Measurements from ENCODE around the gene CAPZB.

CAPZB gene

GRCh38 chr1:19392221-19392620 is 93.1 kb downstream of the CAPZB start:
- Histone ChIP-seq H3K9ac (ENCODE audit: low read depth, low read length) (peak overlapping the region; percentile 64), H3K36me3 (ENCODE audit: insufficient read depth, low read length) (peaks cover 7% of the 10 kb centered on the region; the same call in 1 of the 2 replicates), H3K4me3 (ENCODE audit: low read depth in 1 of 2, low read length in 2 of 2) (peak overlapping the region in 1 of 2 experiments; percentile 55; a peak in 3 of 4 replicates), H3K4me1 (ENCODE audit: insufficient read depth, low read length) (peaks cover 43% of the 10 kb centered on the region), H2AFZ (ENCODE audit: low read depth, low read length) (no peak overlapping the region), H3K79me2 (ENCODE audit: insufficient read depth, low read length) (peaks cover 83% of the 10 kb centered on the region), H3K27me3 (ENCODE audit: insufficient read depth, low read length, poor library complexity) (no peaks in the 10 kb centered on the region), H4K20me1 (ENCODE audit: insufficient read depth, low read length) (peaks cover 82% of the 10 kb centered on the region), H3K27ac (ENCODE audit: low read length) (peak overlapping the region; percentile 94), H3K4me2 (ENCODE audit: insufficient read depth, low read length) (peak overlapping the region; percentile 91), H3K9me3 (ENCODE audit: insufficient read depth, low read length, severe bottlenecking) (no peaks in the 10 kb centered on the region)
- DNase-seq (peak; percentile 26), ATAC-seq (ENCODE audit: insufficient read depth, low read depth) (no peak)
- TF ChIP-seq CTCF (IDR thresholded peaks at IDR 0.05; ENCODE audit: borderline replicate concordance, extremely low read depth, low read length, poor library complexity, severe bottlenecking), result no peak
- no peak for TF ChIP-seq EZH2 (IDR thresholded peaks at IDR 0.05; ENCODE audit: borderline replicate concordance, low read depth, low read length, severe bottlenecking)

DNA sequence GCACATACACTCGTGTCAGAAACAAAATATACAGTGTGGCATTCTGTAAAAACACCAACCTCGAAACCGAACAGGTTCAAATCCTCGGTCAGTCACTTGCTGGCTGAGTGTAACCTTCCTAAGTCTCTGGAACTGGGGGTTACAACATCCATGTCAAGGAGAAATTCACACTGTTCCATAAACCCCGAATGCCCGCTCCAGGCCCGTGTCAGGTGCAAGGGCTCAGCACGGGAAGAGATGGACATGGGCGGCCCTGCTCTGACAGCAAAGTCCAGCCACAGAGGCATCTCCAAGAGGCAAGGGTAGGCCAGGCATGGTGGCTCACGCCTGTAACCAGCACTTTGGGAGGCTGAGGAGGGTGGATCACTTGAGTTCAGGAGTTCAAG is 93.8 kb downstream of the CAPZB start:
- Histone ChIP-seq H4K20me1 (ENCODE audit: insufficient read depth, low read length) (peaks cover 84% of the 10 kb centered on the region), H3K9ac (ENCODE audit: low read depth, low read length) (peak overlapping the region; percentile 64), H3K4me1 (ENCODE audit: insufficient read depth, low read length) (peaks cover 43% of the 10 kb centered on the region), H3K36me3 (ENCODE audit: insufficient read depth, low read length) (peaks cover 7% of the 10 kb centered on the region; the same call in 1 of the 2 replicates), H3K27ac (ENCODE audit: low read length) (peak overlapping the region; percentile 94), H3K27me3 (ENCODE audit: insufficient read depth, low read length, poor library complexity) (no peaks in the 10 kb centered on the region), H3K9me3 (ENCODE audit: insufficient read depth, low read length, severe bottlenecking) (no peaks in the 10 kb centered on the region), H3K4me2 (ENCODE audit: insufficient read depth, low read length) (peak overlapping the region; percentile 91), H3K79me2 (ENCODE audit: insufficient read depth, low read length) (peaks cover 86% of the 10 kb centered on the region), H2AFZ (ENCODE audit: low read depth, low read length) (peak overlapping the region; percentile 67), H3K4me3 (ENCODE audit: low read depth in 1 of 2, low read length in 2 of 2) (peak overlapping the region; percentile 11 to 55; a peak in 3 of 4 replicates)
- no peak for TF ChIP-seq EZH2 (IDR thresholded peaks at IDR 0.05; ENCODE audit: borderline replicate concordance, low read depth, low read length, severe bottlenecking)
- TF ChIP-seq CTCF (IDR thresholded peaks at IDR 0.05; ENCODE audit: borderline replicate concordance, extremely low read depth, low read length, poor library complexity, severe bottlenecking), result no peak
- DNase-seq (peak; percentile 9), ATAC-seq (ENCODE audit: insufficient read depth, low read depth) (peak; percentile 11; the same call in 1 of the 3 replicates)

DNA sequence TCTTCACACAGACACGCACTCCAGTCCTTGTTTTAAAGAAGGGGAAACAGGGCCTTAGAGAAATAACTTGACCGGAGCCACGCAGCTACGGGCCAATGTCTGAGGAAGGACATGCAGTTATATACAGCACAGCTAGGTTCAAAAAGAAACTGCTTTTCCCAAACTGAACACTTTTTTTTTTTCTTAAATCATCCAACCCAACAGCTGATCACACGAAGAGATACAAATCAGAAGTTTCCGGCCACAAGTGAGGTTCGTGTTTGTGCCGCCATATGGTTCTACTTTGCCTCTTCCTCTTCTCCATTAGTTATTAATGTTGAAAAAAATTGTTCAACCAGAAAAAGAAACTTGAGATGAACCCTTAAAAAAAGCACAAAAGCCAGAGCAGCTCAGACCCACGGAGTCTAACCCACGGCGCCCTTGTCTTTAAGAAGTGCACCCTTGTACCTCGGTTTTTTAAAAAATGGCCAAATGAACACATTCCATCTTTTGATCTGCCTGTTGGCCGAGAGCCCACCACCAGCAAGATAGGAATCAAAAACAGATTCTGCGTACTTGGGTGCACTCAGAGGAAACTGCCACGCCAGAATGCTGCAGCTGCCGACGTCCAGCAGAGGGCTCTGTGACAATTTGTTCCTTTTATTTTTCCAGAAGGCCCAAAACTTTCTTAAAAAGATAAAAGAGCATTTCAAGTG is 94.3 kb downstream of the CAPZB start:
- H3K27me3 ChIP-seq (ENCODE audit: insufficient read depth, low read length, poor library complexity), result no peaks in the 10 kb centered on the region
- H3K4me3 ChIP-seq (ENCODE audit: low read depth in 1 of 2, low read length in 2 of 2), result peak overlapping the region; percentile 11 to 55; a peak in 3 of 4 replicates
- H3K4me1 ChIP-seq (ENCODE audit: insufficient read depth, low read length), result peaks cover 43% of the 10 kb centered on the region
- DNase-seq (peak; percentile 81), ATAC-seq (ENCODE audit: insufficient read depth, low read depth) (peak; percentile 85)
- peak overlapping the region; percentile 64 for H3K9ac ChIP-seq (ENCODE audit: low read depth, low read length)
- peaks cover 84% of the 10 kb centered on the region for H3K79me2 ChIP-seq (ENCODE audit: insufficient read depth, low read length)
- H3K27ac ChIP-seq (ENCODE audit: low read length), result peak overlapping the region; percentile 94
- no peaks in the 10 kb centered on the region for H3K9me3 ChIP-seq (ENCODE audit: insufficient read depth, low read length, severe bottlenecking)
- peak overlapping the region; percentile 91 for H3K4me2 ChIP-seq (ENCODE audit: insufficient read depth, low read length)
- H2AFZ ChIP-seq (ENCODE audit: low read depth, low read length), result peak overlapping the region; percentile 67
- H4K20me1 ChIP-seq (ENCODE audit: insufficient read depth, low read length), result peaks cover 85% of the 10 kb centered on the region
- TF ChIP-seq EZH2 (IDR thresholded peaks at IDR 0.05; ENCODE audit: borderline replicate concordance, low read depth, low read length, severe bottlenecking) (no peak), CTCF (IDR thresholded peaks at IDR 0.05; ENCODE audit: borderline replicate concordance, extremely low read depth, low read length, poor library complexity, severe bottlenecking) (peak; percentile 95)
- peaks cover 3% of the 10 kb centered on the region; the same call in 1 of the 2 replicates for H3K36me3 ChIP-seq (ENCODE audit: insufficient read depth, low read length)

All from DND-41 (cell line).